Activated T-cell treated with anti-CD3 and anti-CD28 coated beads, Interleukin-2, amount 50 U/mL, for 48 hours (primary cell): ENCODE measurements around the gene FBXO42.
"Not testable (repeated sequence)": the region's sequence is repeated elsewhere in the genome, so short reads cannot be mapped to it uniquely, and the experiment has no call there.

Experiments used
- DNase-seq, 2 experiments: peaks; one replicate each; pipeline ENCODE4 v3.0.0-alpha.2; 2020

Gene FBXO42

DNA sequence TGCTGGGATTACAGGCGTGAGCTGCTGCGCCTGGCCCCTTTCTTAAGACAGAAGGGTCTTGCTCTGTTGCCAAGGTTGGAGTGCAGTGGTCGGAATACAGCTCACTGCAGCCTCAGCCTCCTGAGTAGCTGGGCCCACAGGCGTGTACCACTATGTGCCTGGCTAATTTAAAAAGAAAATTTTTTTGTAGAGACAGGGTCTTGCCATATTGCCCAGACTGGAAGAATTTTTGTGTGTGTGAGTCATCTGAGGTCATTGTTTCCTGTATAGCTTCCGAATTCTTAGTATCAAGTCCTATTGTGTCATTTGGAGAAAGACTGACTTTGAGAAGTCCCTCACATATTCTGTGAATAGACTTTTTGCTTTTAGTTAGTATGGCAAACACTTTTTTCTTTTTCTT, 19.4 kb upstream of the FBXO42 start:
- peak; percentile 35 to 45 for DNase-seq

DNA sequence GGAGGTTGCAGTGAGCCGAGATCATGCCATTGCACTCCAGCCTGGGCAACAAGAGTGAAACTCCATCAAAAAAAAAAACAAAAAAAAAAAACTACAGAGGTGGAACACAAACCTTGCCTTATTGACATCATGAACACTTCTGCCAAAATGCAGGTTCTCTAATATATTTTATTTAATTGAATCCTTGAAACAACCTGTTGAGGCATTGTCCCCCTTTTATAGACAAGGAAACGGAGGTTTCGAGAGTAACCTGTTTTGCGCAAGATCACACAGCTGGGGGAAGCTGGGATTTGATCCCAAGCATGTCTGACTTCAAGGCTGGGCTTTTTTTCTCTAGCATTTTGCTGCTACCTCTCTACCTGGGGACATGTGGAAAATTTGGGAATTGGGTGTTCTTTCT, 17.5 kb upstream of the FBXO42 start:
- no peak for DNase-seq

DNA sequence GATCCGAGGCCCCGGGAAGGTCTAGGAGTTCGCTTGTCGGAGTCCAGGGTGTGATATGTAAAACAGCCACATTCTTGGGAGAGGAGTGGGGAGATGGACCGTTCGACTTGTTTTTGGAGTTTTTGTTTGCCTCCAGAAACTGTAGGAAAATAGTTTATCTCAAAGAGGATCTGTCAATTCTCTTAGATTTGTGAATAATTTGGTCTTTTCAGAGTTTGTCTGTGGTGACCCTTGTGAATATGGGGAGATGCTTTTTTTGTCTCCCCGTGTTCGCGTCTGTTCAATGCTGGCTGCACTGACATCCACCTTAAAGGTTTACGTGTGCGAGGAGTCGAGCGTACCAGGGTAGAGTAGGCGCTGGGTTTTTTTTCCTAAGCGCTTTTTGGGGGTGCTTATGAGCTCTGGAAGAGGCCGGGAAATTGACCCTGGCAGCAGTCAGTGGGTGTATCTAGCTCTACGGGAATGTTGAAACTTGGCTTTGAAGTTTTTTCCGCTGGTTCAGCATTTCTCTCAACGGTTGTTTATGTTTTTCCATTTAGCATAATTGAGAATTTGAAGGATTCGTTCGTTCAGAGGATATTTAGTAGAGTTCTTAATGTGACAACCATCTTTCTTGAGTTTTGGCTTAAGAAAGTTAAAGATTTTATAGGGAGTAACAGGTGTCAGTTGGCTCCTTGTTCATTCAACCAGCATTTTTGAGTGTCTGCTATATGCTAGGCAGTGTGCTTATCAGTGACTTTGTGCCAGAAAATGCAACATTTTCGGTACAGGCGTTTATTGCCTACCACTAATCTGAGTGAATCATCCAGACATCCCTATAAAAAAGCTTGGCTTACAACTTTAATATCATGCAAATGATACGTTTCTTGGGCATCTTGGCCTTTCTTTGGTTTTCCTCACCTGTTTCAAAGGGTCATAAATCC, 15.9 kb upstream of the FBXO42 start:
- DNase-seq = no peak

DNA sequence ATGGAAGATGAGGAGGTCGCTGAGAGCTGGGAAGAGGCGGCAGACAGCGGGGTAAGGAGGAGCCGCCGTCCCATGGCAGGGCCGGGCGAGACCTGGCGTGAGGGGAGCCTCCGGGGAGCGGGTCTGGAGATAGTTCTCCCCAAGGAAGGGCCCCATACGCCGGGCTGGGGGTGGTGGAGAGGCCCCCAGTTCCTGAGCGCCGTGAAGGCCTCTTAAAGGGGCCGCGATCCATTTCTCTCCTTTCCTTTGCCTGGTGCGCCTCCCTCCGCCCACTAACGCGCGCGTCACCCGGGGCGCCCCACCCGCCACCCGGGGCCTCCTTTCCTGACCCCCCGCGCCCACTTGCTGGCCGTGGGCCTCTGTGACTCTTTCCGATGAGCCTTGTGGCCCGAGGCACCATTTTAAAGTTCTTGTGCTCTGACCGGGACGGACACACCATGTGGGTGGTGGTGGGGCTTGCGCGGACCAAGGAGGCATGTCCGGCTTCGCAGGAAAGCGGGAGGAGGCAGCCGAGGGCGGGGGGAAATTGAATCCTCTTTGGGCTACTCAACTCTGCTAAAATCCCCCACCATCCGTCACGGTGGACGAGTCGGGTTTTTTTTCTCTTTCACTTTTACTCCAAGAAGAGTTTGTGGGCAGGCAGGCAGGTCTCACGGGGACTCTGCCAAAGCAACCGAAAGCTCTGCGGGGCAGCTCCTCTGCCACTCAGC, 15.1 kb upstream of the FBXO42 start:
- DNase-seq = peak; percentile 93

DNA sequence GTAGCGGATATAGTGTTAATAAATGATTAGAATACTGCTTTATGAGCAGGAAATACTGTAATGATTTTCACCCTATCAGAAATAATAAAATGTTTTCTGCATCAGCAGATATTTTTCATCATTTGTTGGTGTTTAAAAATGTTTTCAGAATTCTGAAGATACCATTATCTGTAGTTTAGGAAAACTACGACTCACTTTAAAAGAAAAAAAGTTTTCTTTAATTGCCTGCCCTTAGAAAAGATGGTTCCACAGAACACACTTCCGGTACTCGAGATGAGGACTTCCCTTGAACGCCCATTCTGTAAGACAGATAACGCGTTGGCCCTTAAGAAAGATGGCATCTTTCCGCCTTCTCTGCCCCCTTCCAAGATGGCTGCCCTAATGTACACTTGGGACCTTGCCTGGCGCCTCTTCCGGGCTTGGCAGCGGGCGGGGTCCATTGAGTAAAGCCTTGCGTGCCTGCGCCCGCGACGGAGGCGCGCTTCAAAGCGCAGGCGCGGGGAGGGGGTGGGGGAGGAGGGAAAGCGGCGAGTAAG, 14.5 kb upstream of the FBXO42 start, which contains the start of gene SZRD1:
TSS of gene SZRD1 (plus strand) at position 521 of the 536 bp plus-strand sequence. CDS start 16 bp downstream, outside the sequence.
- DNase-seq = peak; percentile 96

DNA sequence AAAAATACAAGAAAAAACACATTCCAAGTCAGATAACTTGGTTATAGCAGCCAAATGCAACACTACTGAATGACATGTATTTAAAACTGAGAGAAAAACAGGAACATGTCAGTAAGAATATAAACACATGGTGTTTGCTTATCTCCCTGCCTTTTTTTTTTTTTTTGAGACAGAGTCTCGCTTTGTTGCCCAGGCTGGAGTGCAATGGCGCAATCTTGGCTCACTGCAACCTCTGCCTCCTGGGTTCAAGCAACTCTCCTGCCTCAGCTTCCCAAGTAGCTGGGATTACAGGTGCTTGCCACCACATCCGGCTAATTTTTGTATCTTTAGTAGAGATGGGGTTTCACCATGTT, 12.8 kb upstream of the FBXO42 start:
- not testable (repeated sequence) for DNase-seq

DNA sequence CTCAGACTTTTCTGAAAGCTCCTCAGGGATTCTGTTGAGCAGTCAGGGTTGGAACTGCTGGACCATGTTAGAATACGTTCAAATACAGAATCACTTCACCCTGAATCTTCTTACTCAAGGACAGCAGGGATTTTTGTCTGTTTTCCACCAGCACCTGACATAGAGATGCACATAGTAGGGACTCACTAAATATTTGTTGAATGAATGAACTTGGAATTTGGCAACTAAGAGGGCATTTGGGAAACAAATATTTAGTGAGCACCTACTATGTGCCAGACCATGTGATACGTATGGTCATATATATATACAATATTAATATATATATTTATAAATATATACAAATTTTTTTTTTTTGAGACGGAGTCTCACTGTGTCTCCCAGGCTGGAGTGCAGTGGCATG, 4.6 kb upstream of the FBXO42 start:
- no peak for DNase-seq

DNA sequence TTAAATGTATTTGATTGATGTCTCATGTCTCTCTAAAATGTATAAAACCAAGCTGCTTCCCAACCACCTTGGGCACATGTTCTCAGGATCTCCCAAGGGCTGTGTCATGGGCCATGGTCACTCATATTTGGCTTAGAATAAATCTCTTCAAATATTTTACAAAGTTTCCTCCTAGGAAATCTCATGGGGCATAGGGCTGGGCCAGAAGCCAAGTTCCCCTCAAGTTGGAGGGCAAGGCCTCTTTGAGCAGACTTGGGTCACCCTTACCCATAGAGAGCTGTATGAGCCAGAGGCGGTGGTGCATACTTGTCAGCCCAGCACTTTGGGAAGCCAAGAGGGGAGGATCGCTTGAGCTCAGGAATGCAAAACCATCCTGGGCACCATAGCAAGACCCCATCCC, 2.3 kb upstream of the FBXO42 start:
- DNase-seq = no peak

DNA sequence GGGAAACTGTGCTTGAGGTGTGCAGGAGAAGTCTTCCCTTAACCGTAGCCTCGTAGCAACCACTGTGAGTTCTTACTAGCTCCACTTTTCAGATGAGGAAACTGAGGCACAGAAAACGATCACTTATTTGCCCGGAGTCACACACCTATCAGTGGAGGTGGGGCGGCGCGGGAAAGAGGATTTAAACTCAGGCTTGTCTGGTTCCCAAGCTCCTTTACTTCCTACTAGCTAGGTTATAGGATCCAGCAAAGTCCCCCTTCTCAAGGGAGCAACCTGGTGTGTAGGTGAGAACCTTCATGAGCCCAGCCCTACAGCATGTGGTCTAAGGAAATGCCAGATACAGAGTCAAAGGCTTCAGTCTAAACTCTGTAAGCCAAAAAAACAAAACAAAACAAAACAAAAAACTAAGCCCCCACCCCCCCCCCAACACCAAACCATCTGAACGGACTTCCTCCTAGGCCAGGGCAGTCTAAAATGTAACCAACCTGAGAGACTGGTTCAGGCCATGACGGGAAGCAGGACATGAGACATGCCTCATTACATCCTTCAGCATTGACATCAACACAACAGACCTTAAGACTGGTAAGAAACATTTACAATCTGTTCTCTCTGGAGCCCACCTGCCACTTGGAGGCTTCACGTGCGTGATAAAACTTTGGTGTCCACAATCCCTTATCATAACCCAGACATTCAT, 709 bp upstream of the FBXO42 start:
- no peak for DNase-seq

DNA sequence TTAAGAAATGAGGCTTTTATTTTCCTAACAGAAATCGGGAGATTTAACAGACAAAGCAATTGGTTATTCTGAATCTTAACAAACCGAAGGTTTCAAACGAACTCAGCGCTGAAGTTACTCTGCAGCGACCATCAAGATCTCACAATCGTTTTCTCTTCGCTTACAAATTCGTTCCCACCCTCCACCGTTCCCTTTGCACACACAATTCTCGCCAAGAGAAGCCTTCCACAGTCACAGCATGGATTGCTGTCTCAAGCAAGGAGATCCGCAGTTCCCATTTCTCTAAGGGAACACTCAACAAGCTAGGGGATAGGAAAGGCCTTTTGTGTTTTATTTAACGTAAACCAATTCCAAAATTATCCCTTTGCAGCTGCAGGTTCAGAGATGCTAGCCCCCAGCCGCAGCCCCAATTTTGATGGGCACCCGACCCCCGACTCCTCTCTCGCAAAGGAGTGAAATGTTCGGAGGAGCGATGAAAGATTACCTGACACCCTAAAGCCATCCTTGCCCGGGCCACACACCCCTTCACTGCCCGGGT, 755 bp downstream of the FBXO42 start:
- DNase-seq = no peak

DNA sequence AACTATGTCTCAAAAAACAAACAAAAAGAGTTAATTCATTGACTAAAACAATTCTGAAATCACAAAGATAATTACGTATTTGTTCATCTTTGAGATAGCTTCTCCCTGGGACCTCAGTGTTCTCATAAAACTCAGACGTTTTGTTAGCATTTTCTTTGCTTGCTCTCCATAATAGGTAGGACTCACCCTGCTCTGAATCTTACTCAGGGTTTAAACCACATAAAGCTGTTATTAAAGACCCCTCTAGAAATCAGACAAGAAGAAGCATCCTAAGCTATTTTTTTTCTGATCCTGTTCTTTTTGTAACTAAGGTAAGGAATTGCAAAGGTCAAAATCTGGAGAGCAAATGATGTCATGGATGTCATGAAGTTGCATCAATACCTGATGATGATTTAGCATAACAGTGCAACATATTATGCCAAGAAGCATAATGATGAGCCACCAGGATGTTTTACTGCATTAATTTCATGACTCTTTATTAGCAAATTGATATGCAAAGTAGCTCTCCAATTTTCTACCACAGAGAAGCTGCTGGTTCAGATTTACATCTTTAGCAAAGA, 2.4 kb downstream of the FBXO42 start:
- no peak for DNase-seq

DNA sequence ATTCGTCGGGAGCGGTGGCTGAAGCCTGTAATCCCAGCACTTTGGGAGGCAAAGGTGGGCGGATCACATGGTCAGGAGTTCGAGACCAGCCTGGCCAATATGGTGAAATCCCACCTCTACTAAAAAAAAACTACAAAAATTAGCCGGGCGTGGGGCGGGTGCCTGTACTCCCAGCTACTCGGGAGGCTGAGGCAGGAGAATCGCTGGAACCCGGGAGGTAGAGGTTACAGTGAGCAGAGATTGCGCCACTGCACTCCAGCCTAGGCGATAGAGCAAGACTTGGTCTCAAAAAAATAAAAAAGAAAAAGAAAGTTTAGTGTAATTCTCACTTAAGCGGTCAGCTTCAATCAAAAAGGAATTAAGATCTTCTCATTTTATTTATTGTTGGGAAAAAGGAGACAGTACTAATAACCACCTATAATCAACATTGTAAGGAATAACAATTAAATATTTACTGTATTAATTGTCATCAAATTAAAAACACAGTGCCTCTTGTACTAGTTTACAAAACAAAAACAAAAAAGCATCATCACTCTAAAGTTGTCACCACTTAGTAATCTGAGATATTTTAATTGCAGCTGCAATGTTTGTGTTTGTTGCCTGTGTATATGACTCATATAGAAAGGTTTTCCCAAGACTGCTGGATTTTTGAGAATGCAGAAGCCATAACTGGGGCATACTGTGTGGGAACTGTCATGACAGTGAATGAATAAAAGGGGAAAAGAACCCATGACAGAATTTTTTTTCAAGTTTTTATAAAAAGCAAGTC, 3.7 kb downstream of the FBXO42 start:
- DNase-seq = no peak

DNA sequence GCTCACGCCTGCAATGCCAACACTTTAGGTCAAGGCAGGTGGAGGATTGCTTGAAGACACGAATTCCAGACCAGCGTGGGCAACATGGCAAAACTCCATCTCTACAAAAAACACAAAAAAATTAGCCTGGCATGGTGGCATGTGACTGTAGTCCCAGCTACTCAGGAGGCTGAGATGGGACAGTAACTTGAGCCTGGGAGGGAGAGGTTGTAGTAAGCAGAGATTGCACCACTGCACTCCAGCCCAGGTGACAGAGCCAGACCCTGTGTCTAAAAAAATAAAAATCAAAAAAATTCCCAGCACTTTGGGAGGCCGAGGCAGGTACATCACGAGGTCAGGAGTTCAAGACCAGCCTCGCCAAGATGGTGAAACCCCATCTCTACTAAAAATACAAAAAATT, 9.0 kb downstream of the FBXO42 start:
- DNase-seq = not testable (repeated sequence)

DNA sequence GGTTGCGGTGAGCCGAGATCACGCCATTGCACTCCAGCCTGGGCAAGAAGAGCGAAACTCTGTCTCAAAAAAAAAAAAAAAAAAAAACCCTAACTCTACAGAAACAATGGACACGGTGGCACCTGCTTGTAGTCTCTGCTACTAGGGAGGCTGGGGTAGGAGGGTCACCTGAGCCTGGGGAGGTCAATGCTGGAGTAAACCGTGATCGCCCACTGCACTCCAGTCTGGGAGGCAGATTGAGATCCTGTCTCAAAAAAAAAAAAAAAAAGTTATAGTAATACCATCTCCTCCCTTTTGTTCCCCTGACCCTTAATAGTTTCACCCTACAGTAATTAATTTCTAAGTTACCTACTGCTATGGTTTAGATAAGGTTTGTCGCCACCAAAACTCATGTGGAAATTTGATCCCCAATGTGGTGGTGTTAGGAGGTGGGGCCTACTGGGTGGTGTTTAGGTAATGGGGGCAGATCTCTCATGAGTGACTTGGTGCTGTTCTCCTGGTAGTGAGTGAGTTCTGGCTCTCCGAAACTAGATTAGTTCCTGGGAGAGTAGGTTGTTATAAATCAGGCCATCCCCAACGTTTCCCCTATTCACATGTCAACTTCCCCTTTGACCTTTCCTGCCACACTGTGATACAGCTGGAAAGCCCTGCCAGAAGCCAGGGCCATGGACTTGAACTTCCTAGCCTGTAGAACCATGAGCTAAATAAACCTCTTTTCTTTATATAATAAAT, 9.8 kb downstream of the FBXO42 start:
- DNase-seq = no peak

DNA sequence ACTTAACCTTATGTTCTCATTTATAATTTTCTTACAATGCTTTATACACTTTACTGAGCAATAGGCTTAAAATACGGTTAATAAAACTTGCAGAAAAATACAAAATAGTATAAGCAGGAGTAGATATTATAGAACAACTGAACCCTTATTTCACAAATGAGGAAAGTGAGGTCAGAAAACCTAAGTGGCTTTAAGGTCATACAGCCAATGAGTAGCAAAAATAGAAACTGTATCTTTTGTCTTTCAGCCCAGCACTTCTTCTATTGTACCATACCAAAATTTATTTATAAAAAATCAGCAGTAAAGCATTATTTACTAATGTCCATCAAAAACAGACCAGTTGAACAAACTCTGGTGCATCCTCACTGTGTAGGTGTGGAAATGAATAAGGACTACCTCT, 11.6 kb downstream of the FBXO42 start:
- no peak for DNase-seq

DNA sequence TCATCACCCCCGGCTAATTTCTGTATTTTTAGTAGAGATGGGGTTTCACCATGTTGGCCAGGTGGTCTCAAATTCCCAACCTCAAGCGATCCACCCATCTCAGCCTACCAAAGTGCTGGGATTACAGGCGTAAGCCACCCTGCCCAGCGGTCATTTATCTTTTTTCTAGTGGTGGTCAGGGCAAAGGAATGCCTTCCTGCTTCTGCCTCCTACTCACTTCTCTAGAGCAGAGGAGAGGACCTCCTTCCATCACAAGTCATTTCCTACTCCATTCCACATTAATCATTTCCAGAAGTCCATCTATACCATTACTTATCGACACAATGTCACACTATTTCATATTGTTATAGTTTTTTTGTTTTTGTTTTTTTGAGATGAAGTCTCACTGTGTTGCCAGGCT, 13.3 kb downstream of the FBXO42 start:
- no peak for DNase-seq

DNA sequence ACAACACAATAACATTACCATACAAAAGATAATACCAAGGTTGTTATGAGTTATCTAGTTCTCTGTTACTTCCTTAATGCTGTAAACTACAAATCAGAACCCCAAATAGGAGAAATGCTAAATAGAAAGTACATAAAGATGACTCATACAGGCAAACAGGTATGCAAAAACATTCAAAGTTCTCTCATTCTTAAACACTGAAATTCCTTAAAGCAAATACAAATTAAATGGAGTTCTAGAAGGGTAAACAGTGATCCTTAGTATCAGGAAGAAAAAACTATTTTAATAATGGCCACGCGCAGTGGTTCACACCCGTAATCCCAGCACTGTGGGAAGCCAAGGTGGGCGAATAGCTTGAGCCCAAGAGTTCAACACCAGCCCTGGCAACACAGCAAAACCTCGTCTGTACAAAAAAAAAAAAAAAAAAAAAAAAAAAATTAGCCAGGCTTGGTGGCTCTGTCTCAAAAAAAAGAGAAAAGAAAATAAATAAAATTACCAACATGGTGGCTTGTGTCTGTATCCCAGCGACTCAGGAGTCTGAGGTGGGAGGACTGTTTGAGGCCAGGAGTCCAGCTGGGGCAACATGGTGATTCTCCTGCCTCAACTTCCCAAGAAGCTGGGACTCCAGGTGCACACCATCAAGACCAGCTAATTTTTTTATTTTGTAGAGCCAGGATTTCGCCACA, 17.5 kb downstream of the FBXO42 start:
- no peak for DNase-seq

DNA sequence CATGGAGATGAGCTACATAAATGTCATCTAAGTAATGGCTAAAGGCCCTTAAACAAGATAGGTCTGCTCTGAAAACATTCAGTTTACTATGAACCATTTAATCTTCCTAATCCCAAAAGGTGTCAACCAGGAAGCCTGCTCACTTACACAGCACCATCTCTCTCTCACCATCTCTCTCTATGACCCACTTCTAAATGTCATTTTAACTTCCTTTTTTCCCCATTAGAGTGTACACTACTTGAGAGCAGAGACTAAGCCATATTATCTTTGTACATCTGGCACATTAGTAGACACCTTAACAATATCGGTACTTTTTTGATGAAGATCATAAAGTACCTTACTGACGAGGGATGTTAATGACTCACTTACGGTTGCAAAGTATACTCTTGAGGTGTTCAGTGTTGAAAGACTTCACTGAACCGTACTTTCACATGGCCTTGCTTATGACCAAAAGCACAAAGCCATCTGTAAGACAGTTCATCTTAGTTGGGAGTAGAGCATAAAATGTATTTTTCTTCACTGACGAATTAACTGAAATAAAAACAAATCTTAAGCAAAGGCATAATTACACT, 25.4 kb downstream of the FBXO42 start:
- no peak for DNase-seq

DNA sequence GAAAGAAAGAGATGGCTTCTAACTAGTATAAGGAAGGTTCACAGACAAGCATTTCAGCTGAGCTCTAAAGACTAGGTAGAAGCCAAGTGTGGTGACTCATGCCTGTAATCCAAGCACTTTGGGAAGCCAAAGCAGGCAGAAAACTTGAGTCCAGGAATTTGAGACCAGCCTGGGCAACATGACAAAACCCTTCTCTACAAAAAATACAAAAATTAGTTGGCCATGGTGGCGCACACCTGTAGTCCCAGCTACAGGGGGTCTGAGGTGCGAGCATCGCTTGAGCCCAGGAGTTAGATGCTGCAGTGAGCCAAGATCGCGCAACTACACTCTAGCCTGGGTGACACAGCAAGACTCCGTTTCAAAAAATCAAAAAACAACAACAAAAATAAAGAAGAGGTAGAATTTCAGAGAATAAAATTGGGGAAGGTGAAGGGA, 27.8 kb downstream of the FBXO42 start:
- no peak for DNase-seq
